Omental fat pad (tissue), 4 donors: ENCODE measurements around the gene DLG2. TPM values are rescaled to one million over a fixed set of nuclear protein-coding genes. Genes with fewer than 3 reads are reported as not detected.

Source experiments
- ATAC-seq: fragments of 150-250 bp; one replicate; pipeline ENCODE4 v1.9.1; 2016; ENCODE audit warnings: mild to moderate bottlenecking, moderate library complexity; ENCODE audit not compliant: low FRiP score
- DNase-seq: peaks from one replicate; pipeline ENCODE4 v3.0.0-alpha.2; 2019; ENCODE audit warnings: low spot score
- CTCF ChIP-seq, 3 donors: fragments of 450-650 bp; IDR thresholded peaks; one replicate each; pipeline ENCODE4 v1.5.1; 2016 to 2017; ENCODE audit warnings: antibody characterized with exemption in 3 of 3, mild to moderate bottlenecking in 3 of 3, moderate library complexity in 2 of 3
- total RNA-seq, 4 donors: library from RNA; depleted of rRNA; stranded (reverse); fragments of >200 nt; gene quantifications; one replicate each; pipeline ENCODE4 v1.1.0, GENCODE V29; 2016

The DLG2 gene
- total RNA-seq, 4 donors from 2014 or later, result 4.8 to 13.2 (median 8.1) TPM

- ATAC-seq (no peak), DNase-seq (no peak)
- no peak for TF ChIP-seq CTCF (IDR thresholded peaks at IDR 0.05)
Observed at GRCh38 chr11:85048801-85049200, 578.3 kb downstream of the DLG2 start.

- DNase-seq (no peak), ATAC-seq (no peak)
- no peak for TF ChIP-seq CTCF (IDR thresholded peaks at IDR 0.05)
Observed at GRCh38 chr11:85045716-85046115, 581.4 kb downstream of the DLG2 start.

- no peak for TF ChIP-seq CTCF (IDR thresholded peaks at IDR 0.05)
- no peak for DNase-seq
- ATAC-seq, result no peak
Observed at GRCh38 chr11:85044911-85045310, 582.2 kb downstream of the DLG2 start.

GRCh38 chr11:85042361-85042760 lies 584.8 kb downstream of the DLG2 start:
- TF ChIP-seq CTCF (IDR thresholded peaks at IDR 0.05), result no peak
- ATAC-seq (no peak), DNase-seq (no peak)

GRCh38 chr11:85040166-85040565 lies 587.0 kb downstream of the DLG2 start:
- no peak for ATAC-seq
- DNase-seq, result no peak
- TF ChIP-seq CTCF (IDR thresholded peaks at IDR 0.05), result no peak

- ATAC-seq (no peak), DNase-seq (no peak)
- no peak for TF ChIP-seq CTCF (IDR thresholded peaks at IDR 0.05)
Observed at GRCh38 chr11:85029964-85030363, 597.2 kb downstream of the DLG2 start.

GRCh38 chr11:85028329-85029101 lies 598.6 kb downstream of the DLG2 start:
- no peak for DNase-seq

More at GRCh38 chr11:85028329-85029101, 598.6 kb downstream of the DLG2 start:
- no peak for ATAC-seq
- TF ChIP-seq CTCF (IDR thresholded peaks at IDR 0.05), result no peak
